OCI-LY3 (cell line): Measurements from ENCODE around the gene THSD7B.

ENCODE experiments used
- EZH2phosphoT487 ChIP-seq: fragments of 200-600 bp; shearing (Covaris generic); IDR thresholded peaks from 2 replicates; pipeline ENCODE4 v1.6.1; 2018; ENCODE audit warnings: antibody characterized with exemption, mixed run types, low read depth
- TF ChIP-seq, protein P1 (sequence below): fragments of 200-600, 300-600 bp; sonication (generic); IDR thresholded peaks from 2 replicates; pipeline ENCODE4 v1.5.1; 2014; ENCODE audit warnings: antibody characterized with exemption, low read length, low read depth

- TF ChIP-seq, protein P1, sequence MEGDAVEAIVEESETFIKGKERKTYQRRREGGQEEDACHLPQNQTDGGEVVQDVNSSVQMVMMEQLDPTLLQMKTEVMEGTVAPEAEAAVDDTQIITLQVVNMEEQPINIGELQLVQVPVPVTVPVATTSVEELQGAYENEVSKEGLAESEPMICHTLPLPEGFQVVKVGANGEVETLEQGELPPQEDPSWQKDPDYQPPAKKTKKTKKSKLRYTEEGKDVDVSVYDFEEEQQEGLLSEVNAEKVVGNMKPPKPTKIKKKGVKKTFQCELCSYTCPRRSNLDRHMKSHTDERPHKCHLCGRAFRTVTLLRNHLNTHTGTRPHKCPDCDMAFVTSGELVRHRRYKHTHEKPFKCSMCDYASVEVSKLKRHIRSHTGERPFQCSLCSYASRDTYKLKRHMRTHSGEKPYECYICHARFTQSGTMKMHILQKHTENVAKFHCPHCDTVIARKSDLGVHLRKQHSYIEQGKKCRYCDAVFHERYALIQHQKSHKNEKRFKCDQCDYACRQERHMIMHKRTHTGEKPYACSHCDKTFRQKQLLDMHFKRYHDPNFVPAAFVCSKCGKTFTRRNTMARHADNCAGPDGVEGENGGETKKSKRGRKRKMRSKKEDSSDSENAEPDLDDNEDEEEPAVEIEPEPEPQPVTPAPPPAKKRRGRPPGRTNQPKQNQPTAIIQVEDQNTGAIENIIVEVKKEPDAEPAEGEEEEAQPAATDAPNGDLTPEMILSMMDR, result no peak
- no peak for TF ChIP-seq EZH2phosphoT487
Measured at GRCh38 chr2:136767030-136767429, 1.7 kb downstream of the THSD7B start.
